HG02970 (cell line): ENCODE data around the gene PEX5.
"Not testable (repeated sequence)": the region's sequence is repeated elsewhere in the genome, so short reads cannot be mapped to it uniquely, and the experiment has no call there.

Experiments
- ATAC-seq: cut with Tn5 transposase; IDR thresholded peaks from one replicate; pipeline ENCODE4 v1.9.1; 2021; ENCODE audit warnings: mild to moderate bottlenecking, moderate library complexity, moderate number of reproducible peaks; ENCODE audit not compliant: unreplicated experiment, low FRiP score

PEX5 gene

DNA sequence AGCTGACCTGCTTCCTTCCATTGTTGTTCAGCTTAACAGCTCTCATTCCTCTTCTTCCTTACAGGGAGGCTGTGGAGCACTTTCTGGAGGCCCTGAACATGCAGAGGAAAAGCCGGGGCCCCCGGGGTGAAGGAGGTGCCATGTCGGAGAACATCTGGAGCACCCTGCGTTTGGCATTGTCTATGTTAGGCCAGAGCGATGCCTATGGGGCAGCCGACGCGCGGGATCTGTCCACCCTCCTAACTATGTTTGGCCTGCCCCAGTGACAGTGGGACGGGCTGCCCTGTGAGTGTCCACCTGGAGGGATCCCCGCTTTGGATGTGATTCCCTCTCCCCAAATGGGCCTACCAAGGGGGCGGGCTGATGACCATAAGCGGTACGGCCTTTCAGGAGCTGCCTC is 20.5 kb downstream of the PEX5 start:
- ATAC-seq = no peak

- no peak for ATAC-seq
Observed at GRCh38 chr12:7210642-7211151, 21.2 kb downstream of the PEX5 start.

- no peak for ATAC-seq
Observed at GRCh38 chr12:7212678-7213077, 23.2 kb downstream of the PEX5 start.

DNA sequence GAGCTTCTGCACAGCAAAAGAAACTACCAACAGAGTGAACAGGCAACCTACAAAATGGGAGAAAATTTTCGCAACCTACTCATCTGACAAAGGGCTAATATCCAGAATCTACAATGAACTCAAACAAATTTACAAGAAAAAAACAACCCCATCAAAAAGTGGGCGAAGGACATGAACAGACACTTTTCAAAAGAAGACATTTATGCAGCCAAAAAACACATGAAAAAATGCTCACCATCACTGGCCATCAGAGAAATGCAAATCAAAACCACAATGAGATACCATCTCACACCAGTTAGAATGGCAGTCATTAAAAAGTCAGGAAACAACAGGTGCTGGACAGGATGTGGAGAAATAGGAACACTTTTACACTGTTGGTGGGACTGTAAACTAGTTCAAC is 24.3 kb downstream of the PEX5 start:
- ATAC-seq = not testable (repeated sequence)

DNA sequence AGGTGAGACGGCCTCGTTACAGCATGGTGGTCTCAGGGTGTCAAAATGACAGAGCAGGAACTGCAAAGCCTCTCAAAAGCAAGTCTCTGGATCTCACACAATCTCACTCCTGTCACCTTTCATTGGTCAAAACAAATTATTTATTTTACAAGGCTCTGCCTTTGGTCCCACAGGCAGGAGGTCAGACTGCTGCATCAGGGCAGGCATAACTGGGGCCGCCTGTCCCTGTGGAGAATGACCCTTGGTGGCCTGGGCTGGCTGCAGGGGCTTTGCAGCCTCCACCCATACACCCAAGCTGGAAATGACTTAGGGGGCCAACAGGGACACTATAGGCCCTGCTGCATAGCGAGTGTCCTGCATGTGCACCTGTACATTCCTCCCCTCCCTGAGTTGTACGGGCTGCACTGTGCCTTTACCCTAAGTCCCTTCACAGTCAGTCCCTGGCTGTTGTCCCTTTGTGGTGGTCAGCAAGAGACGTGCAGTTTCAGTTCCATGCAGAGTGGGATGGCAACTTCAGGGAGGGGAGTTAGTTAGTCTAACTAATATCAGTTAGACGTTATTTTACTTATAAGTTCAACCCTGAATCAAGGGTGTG is 28.1 kb downstream of the PEX5 start:
- ATAC-seq = no peak

- no peak for ATAC-seq
Observed at GRCh38 chr12:7219599-7220243, 30.2 kb downstream of the PEX5 start.

GRCh38 chr12:7221486-7221885 is 32.0 kb downstream of the PEX5 start:
- no peak for ATAC-seq

- no peak for ATAC-seq
Observed at GRCh38 chr12:7229741-7230140, 40.3 kb downstream of the PEX5 start.

GRCh38 chr12:7241404-7242005 is 52.0 kb downstream of the PEX5 start:
- no peak for ATAC-seq

- ATAC-seq = no peak
Observed at GRCh38 chr12:7242176-7243101, 53.0 kb downstream of the PEX5 start.

DNA sequence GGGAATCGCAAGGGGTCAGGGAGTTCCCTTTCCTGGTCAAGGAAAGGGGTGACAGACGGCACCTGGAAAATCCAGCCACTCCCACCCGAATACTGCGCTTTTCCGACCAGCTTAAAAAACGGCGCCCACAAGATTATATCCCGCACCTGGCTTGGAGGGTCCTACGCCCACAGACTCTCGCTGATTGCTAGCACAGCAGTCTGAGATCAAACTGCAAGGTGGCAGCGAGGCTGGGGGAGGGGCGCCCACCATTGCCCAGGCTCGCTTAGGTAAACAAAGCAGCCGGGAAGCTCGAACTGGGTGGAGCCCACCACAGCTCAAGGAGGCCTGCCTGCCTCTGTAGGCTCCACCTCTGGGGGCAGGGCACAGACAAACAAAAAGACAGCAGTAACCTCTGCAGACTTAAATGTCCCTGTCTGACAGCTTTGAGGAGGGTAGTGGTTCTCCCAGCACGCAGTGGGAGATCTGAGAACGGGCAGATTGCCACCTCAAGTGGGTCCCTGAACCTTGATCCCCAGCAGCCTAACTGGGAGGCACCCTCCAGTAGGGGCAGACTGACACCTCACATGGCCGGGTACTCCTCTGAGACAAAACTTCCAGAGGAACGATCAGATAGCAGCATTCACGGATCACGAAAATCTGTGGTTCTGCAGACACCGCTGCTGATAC is 62.0 kb downstream of the PEX5 start:
- ATAC-seq = not testable (repeated sequence)

- no peak for ATAC-seq
Observed at GRCh38 chr12:7259060-7259459, 69.6 kb downstream of the PEX5 start.
